Measurements from ENCODE around the gene AOX1. TPM values are rescaled to one million over a fixed set of nuclear protein-coding genes. Genes with fewer than 3 reads are reported as not detected.
"Not testable (repeated sequence)": the region's sequence is repeated elsewhere in the genome, so short reads cannot be mapped to it uniquely, and the experiment has no call there.

The AOX1 gene
- total RNA-seq, 4 donors from 2014 or later, result 13.8 to 52.6 (median 33.8) TPM

DNA sequence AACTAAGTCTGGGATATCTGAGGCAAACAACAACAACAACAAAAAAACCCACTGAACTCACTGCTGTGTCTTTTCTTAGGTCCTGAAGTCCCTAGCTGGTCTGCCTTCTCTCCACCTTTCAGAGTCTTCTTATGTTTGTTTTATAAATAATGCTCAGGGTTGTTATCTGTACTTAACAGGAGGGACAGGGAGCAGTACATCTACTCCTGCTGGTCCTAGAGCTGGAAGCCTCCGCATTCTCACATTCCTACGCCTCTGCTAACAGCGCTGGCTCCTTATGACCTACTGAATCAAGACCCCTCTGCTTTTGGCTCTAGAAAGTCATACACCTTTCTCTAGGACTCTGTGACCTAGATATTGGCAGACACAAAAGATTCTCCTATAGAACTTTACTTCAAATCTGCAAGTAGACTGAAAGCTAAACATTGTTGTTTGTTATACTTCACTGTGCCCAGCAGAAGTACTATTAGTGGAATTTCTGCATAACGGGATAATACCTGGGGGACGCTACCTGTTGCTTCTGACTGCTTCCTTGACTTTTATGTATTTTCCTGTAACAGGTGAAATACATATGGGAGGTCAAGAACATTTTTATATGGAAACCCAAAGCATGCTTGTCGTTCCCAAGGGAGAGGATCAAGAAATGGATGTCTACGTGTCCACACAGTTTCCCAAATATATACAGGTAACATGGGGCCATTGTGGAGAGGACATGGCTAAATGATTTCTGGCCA, 48.6 kb downstream of the AOX1 start:
- H3K27ac ChIP-seq, result no peak overlapping the region
- no peaks in the 10 kb centered on the region for H3K36me3 ChIP-seq
- intact Hi-C loops (cut with DNase I; ENCODE audit: low total_unique reads), result no loop called here
- H3K9me3 ChIP-seq, result peaks cover 0 to 4% of the 10 kb centered on the region in 2 donors
- no peak for DNase-seq
- no peak for TF ChIP-seq POLR2A (IDR thresholded peaks at IDR 0.05)
- TF ChIP-seq, protein P1, sequence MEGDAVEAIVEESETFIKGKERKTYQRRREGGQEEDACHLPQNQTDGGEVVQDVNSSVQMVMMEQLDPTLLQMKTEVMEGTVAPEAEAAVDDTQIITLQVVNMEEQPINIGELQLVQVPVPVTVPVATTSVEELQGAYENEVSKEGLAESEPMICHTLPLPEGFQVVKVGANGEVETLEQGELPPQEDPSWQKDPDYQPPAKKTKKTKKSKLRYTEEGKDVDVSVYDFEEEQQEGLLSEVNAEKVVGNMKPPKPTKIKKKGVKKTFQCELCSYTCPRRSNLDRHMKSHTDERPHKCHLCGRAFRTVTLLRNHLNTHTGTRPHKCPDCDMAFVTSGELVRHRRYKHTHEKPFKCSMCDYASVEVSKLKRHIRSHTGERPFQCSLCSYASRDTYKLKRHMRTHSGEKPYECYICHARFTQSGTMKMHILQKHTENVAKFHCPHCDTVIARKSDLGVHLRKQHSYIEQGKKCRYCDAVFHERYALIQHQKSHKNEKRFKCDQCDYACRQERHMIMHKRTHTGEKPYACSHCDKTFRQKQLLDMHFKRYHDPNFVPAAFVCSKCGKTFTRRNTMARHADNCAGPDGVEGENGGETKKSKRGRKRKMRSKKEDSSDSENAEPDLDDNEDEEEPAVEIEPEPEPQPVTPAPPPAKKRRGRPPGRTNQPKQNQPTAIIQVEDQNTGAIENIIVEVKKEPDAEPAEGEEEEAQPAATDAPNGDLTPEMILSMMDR (IDR thresholded peaks at IDR 0.05), result no peak
- no peak overlapping the region for H3K4me3 ChIP-seq
- no peaks in the 10 kb centered on the region for H3K4me1 ChIP-seq
- H3K27me3 ChIP-seq, result no peaks in the 10 kb centered on the region

DNA sequence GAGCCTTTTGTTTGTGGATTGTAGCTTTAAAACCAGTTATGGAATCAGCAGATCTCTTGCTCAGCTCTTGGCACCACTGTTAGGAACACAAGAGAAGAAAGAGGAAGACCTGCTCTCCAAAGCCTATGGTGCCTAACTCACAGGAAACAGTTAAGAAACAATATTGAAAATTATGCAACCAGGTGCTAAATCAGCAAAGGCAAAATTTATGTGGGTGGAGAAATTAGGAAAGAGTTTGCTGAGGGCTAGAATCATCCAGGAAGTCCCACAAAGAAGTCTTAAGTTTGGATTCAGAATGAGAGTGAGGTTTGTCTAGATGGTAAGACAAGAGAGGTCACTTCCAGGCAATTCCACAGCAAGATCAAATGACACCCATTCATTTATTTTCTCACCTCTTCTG, 49.4 kb downstream of the AOX1 start:
- no peak overlapping the region for H3K27ac ChIP-seq
- DNase-seq, result no peak
- no peaks in the 10 kb centered on the region for H3K4me1 ChIP-seq
- H3K4me3 ChIP-seq, result no peak overlapping the region
- TF ChIP-seq, protein P1 (IDR thresholded peaks at IDR 0.05), result no peak
- TF ChIP-seq POLR2A (IDR thresholded peaks at IDR 0.05), result no peak
- intact Hi-C loops (cut with DNase I; ENCODE audit: low total_unique reads), result no loop called here
- H3K36me3 ChIP-seq, result no peaks in the 10 kb centered on the region
- no peaks in the 10 kb centered on the region for H3K27me3 ChIP-seq
- H3K9me3 ChIP-seq, result peaks cover 0 to 4% of the 10 kb centered on the region in 2 donors

DNA sequence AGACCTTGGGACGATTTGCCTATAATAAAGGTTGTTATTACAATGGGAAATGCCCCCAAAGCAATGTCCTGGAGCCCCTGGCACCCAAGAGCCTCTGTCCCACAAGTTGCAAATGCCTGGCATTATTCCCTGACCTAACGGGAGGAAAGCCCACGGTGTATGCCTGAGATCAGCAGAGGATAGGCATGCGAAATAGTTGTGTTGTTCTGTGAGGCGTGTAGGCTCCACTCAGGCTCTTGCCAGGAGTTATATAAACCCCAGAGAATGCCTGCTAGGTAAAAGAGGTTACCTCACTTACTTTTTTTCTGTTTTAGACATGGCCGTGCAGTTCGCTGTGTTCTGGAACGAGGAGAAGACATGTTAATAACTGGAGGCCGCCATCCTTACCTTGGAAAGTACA, 52.1 kb downstream of the AOX1 start:
- Histone ChIP-seq H3K27ac (no peak overlapping the region), H3K36me3 (no peaks in the 10 kb centered on the region), H3K4me1 (no peaks in the 10 kb centered on the region), H3K4me3 (no peak overlapping the region), H3K9me3 (peaks cover 0 to 4% of the 10 kb centered on the region in 2 donors), H3K27me3 (no peaks in the 10 kb centered on the region)
- TF ChIP-seq POLR2A (IDR thresholded peaks at IDR 0.05), result no peak
- TF ChIP-seq, protein P1 (IDR thresholded peaks at IDR 0.05), result no peak
- DNase-seq, result no peak
- intact Hi-C loops (cut with DNase I; ENCODE audit: low total_unique reads), result no loop called here

DNA sequence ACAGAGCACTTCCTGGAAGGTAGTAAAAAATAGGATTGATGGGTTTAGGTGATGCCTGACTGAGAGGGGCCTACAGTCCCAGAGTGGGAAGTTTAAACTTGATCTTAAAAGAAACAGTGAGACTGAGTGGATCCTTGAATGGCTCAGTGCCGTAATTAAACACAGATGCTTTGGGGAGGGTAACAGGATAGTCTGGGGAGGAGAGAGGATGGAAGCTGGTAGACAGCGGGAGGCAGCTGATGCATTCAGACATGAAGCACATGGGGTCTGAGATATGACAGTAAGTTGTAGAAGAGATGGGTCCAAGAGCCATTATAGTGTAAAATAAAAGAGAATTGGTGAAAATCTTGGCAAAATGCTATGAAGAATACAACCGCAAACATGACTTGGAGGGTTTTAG, 54.4 kb downstream of the AOX1 start:
- Histone ChIP-seq H3K36me3 (no peaks in the 10 kb centered on the region), H3K4me1 (no peaks in the 10 kb centered on the region), H3K4me3 (no peak overlapping the region), H3K9me3 (no peaks in the 10 kb centered on the region), H3K27ac (no peak overlapping the region), H3K27me3 (no peaks in the 10 kb centered on the region)
- TF ChIP-seq, protein P1 (IDR thresholded peaks at IDR 0.05), result no peak
- no peak for TF ChIP-seq POLR2A (IDR thresholded peaks at IDR 0.05)
- intact Hi-C loops (cut with DNase I; ENCODE audit: low total_unique reads), result no loop called here
- DNase-seq, result no peak

DNA sequence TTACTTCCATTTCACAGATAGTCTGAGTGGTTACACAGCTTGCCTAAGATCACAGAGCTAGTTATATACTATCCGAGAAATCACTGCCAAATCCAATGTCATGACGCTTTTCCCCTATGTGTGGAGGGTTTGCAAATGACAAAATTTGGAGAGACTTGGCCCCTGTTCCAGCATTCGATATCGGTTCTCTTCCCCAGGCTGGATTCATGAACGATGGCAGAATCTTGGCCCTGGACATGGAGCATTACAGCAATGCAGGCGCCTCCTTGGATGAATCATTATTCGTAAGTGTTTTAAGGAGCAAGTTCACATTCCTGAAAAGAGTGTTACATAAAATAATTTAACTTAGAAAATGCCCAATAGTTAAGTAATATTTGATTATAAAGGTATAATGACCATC, 55.1 kb downstream of the AOX1 start:
- Histone ChIP-seq H3K27ac (no peak overlapping the region), H3K4me3 (no peak overlapping the region), H3K27me3 (no peaks in the 10 kb centered on the region), H3K36me3 (no peaks in the 10 kb centered on the region), H3K9me3 (no peaks in the 10 kb centered on the region), H3K4me1 (no peaks in the 10 kb centered on the region)
- no peak for TF ChIP-seq POLR2A (IDR thresholded peaks at IDR 0.05)
- TF ChIP-seq, protein P1 (IDR thresholded peaks at IDR 0.05), result no peak
- DNase-seq, result no peak
- intact Hi-C loops (cut with DNase I; ENCODE audit: low total_unique reads), result no loop called here

DNA sequence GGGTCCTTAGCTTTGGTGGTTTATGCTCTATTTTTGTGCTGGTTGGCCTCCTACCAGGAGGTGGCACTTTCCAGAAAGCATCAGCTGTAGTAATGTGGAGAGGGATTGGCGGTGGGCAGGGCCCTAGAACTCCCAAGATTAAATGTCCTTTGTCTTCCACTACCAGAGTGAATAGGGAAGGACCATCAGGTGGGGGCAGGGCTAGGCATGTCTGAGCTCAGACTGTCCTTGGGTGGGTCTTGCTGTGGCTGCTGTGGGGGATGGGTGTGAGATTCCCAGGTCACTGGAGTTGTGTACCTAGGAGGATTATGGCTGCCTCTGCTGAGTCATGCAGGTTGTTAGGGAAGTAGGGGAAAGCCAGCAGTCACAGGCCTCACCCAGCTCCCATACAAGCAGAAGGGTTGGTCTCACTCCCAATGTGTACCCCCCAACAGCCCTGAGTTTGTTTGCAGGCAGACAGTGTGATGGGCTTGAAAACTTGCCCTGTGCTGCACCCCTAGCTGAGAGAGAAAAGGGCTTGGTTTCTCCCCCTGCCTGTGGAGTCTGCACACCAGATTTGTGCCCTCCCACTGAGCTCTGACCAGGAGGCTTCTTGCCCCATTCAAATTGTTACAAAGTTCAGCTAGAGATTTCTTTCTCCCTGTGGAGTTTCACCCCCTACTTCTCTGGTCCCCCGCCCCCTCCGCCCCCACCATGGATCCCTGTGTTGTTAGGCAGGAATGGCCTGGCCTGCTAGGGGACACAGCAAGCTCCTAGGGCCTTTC, 62.9 kb downstream of the AOX1 start:
- H3K27ac ChIP-seq; DNase-seq; H3K4me1 ChIP-seq; H3K36me3 ChIP-seq; H3K27me3 ChIP-seq; H3K9me3 ChIP-seq; intact Hi-C loops (cut with DNase I; ENCODE audit: low total_unique reads); H3K4me3 ChIP-seq: not testable (repeated sequence)

All from uterus (tissue), 4 donors.